GM21528 (cell line): Measurements from ENCODE around the gene RIBC2.
"Not testable (repeated sequence)": the region's sequence is repeated elsewhere in the genome, so short reads cannot be mapped to it uniquely, and the experiment has no call there.

Source experiments
- ATAC-seq: cut with Tn5 transposase; IDR thresholded peaks from one replicate; pipeline ENCODE4 v1.9.1; 2021; ENCODE audit warnings: mild to moderate bottlenecking, moderate library complexity; ENCODE audit not compliant: unreplicated experiment, low FRiP score

The RIBC2 gene

GRCh38 chr22:45424241-45424731 is 10.8 kb downstream of the RIBC2 start:
- no peak for ATAC-seq

GRCh38 chr22:45425101-45425500 is 11.6 kb downstream of the RIBC2 start:
- ATAC-seq, result no peak

GRCh38 chr22:45425531-45426265 is 12.2 kb downstream of the RIBC2 start:
- no peak for ATAC-seq

- ATAC-seq, result no peak
Measured at GRCh38 chr22:45426387-45426786, 12.9 kb downstream of the RIBC2 start.

- ATAC-seq, result no peak
Measured at GRCh38 chr22:45427114-45427513, 13.6 kb downstream of the RIBC2 start.

GRCh38 chr22:45428391-45429385 is 15.2 kb downstream of the RIBC2 start:
- ATAC-seq, result no peak

GRCh38 chr22:45429424-45429823 is 15.9 kb downstream of the RIBC2 start:
- ATAC-seq, result no peak

GRCh38 chr22:45429981-45430775 is 16.7 kb downstream of the RIBC2 start:
- ATAC-seq, result no peak

GRCh38 chr22:45430871-45431270 is 17.4 kb downstream of the RIBC2 start:
- ATAC-seq, result no peak

- no peak for ATAC-seq
Measured at GRCh38 chr22:45434981-45435380, 21.5 kb downstream of the RIBC2 start.

- no peak for ATAC-seq
Measured at GRCh38 chr22:45435544-45436139, 22.1 kb downstream of the RIBC2 start.

- ATAC-seq, result not testable (repeated sequence)
Measured at GRCh38 chr22:45436871-45437517, 23.5 kb downstream of the RIBC2 start.

GRCh38 chr22:45438336-45438735 is 24.8 kb downstream of the RIBC2 start:
- ATAC-seq, result no peak

GRCh38 chr22:45440688-45441087 is 27.2 kb downstream of the RIBC2 start:
- not testable (repeated sequence) for ATAC-seq

GRCh38 chr22:45441138-45441537 is 27.6 kb downstream of the RIBC2 start:
- ATAC-seq, result no peak

GRCh38 chr22:45442116-45442515 is 28.6 kb downstream of the RIBC2 start:
- ATAC-seq, result no peak

GRCh38 chr22:45444168-45444567 is 30.7 kb downstream of the RIBC2 start:
- no peak for ATAC-seq

- ATAC-seq, result no peak
Measured at GRCh38 chr22:45445031-45445710, 31.7 kb downstream of the RIBC2 start.

GRCh38 chr22:45446216-45446615 is 32.7 kb downstream of the RIBC2 start:
- no peak for ATAC-seq
